ENCODE results near the gene BICD2. TPM values are rescaled to one million over a fixed set of nuclear protein-coding genes. Genes with fewer than 3 reads are reported as not detected.
A peak's percentile ranks its signal among the peaks of the same experiment; 100 is the strongest.

The BICD2 gene
- total RNA-seq, 2 donors from 2014 or later, result 32.2 to 40.4 TPM

DNA sequence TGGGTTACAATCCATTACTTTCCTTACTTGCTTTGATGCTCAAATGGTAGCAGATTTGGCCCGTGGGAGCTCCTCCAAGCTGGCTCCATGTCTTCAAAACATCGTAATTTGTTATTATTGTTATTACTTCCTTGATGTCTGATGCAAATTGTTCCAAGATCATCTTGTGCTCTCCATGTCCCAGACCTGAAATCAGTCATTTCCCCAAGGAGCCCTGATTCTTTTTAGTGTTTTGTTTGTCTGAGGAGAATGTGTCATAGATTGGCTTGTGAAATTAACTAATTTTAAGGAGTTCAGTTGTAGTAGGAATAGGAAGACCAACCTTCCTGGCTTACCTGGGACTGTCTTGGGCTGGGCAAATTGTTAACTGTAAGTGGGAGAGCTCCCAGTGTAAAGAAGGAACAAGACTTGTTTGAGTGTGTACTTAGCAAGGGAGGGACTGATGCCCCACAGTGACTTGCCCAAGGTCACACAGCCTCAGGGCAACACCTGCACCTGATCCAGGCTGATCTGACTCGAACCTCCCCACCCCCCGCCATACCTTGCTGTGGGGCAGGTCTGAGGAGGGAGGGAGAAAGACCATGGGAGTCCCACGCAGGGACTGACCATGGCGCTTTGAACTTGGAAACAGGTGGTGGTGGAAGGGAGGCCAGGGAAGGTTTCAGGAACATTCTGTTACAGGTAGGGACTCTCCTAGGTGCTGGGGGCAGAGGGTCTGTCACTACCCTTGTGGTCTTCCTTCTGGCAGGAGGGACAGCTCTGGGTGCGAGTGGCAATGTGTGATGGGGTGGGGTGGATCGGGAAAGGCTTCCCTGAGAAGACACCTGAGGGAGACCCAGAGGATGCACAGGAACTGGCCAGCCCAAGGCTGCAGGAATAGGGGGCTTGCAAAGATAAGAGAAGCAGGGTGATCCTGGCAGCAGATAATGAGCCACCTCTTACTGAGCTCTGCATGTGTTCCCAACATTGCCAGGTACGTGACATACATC, 2.7 kb upstream of the BICD2 start:
- H3K27me3 ChIP-seq, result no peaks in the 10 kb centered on the region
- H3K9me3 ChIP-seq, result no peaks in the 10 kb centered on the region
- H3K36me3 ChIP-seq, result no peaks in the 10 kb centered on the region
- TF ChIP-seq, protein P1, sequence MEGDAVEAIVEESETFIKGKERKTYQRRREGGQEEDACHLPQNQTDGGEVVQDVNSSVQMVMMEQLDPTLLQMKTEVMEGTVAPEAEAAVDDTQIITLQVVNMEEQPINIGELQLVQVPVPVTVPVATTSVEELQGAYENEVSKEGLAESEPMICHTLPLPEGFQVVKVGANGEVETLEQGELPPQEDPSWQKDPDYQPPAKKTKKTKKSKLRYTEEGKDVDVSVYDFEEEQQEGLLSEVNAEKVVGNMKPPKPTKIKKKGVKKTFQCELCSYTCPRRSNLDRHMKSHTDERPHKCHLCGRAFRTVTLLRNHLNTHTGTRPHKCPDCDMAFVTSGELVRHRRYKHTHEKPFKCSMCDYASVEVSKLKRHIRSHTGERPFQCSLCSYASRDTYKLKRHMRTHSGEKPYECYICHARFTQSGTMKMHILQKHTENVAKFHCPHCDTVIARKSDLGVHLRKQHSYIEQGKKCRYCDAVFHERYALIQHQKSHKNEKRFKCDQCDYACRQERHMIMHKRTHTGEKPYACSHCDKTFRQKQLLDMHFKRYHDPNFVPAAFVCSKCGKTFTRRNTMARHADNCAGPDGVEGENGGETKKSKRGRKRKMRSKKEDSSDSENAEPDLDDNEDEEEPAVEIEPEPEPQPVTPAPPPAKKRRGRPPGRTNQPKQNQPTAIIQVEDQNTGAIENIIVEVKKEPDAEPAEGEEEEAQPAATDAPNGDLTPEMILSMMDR (IDR thresholded peaks at IDR 0.05), result no peak
- no peak for DNase-seq (ENCODE audit: low spot score)
- peak overlapping the region in 1 of 2 donors; percentile 100 for H3K27ac ChIP-seq
- H3K4me1 ChIP-seq, result peaks cover 0 to 45% of the 10 kb centered on the region in 2 donors
- no peak overlapping the region for H3K4me3 ChIP-seq

DNA sequence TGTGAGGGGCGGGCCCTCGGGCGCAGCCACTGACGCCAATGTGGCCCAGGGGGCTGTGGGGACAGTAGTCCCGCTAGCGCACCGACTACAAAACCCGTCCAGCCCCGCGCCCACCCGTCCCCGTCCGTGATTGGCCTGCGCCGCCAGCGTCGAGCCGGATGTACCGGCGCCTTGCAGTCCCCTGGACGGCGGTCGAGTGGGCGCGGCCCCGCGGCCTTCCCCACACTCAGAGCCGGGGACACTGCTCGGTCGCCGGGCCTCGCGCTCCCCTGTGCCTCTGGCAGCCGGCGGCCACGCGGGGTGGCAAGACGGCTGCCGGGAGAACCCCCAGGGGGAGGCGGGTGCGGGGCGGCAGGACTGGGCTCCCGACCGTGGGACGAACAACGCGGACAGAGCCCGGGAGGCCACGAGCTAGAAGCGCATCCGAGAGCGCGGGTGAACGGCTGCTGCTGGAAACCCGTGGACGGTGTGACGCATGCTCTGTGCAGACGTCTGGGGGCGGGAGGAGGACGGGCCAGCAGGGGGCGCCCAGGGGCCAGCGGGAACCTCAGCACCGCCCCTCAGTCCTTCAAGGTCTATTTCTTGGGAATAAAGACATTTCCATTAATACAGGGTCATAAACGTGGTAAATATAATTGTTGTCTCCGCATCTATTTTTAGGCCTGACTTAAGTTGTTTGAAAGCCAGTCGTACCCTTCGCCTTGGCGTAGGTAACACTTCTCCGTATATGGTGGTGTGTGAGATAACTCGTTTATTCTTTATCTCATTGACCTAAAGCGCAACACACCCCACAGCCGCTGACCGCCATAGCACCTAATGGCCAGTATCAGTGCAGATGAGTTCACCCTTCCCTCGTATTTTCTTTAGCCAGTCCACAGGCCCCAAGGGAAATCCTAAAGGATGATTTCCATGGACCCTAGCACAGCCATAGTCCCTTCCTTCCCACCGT, 629 bp upstream of the BICD2 start:
- H3K36me3 ChIP-seq, result no peaks in the 10 kb centered on the region
- H3K27me3 ChIP-seq, result no peaks in the 10 kb centered on the region
- H3K9me3 ChIP-seq, result no peaks in the 10 kb centered on the region
- peaks cover 0 to 60% of the 10 kb centered on the region in 2 donors for H3K4me1 ChIP-seq
- H3K4me3 ChIP-seq, result peak overlapping the region; percentile 75 to 88
- H3K27ac ChIP-seq, result peak overlapping the region; percentile 100
- peak; percentile 98 for DNase-seq (ENCODE audit: low spot score)
- TF ChIP-seq, protein P1 (IDR thresholded peaks at IDR 0.05), result peak; percentile 83 to 96

DNA sequence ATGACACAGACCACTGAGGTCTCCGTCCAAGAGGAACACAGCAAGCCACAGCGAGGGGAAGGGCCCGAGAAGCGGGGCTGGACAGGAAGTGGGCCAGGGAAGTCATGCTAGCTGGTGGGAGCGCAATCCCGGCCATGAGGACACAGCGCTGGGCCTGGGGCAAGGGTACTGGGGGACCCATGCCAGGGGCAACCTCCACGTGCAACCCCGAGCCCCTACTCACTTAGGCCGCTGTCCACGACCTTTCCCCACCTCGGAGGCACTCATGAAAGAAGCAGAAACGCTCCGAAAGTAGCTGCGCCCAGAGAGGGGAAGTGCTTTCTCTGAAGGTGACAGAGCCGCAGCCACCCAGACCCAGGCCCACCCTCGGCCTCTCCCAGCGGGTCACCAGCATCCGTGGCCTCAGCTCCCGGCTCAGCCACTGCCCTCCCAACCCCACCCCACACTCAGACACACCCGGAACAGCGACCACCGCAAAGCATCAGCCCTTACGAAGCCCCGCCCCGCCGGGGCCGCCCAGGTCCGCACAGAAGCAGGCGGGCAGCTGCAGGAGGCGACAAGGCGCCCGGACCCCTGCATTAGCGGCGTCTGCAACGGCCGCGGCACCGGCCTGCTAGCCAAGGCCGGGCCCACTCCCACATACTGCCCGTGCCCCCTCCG, 782 bp downstream of the BICD2 start:
- Histone ChIP-seq H3K36me3 (no peaks in the 10 kb centered on the region), H3K27ac (peak overlapping the region; percentile 100), H3K4me3 (peak overlapping the region; percentile 70 to 99), H3K4me1 (peaks cover 0 to 60% of the 10 kb centered on the region in 2 donors), H3K9me3 (no peaks in the 10 kb centered on the region), H3K27me3 (no peaks in the 10 kb centered on the region)
- TF ChIP-seq, protein P1 (IDR thresholded peaks at IDR 0.05), result no peak
- no peak for DNase-seq (ENCODE audit: low spot score)

DNA sequence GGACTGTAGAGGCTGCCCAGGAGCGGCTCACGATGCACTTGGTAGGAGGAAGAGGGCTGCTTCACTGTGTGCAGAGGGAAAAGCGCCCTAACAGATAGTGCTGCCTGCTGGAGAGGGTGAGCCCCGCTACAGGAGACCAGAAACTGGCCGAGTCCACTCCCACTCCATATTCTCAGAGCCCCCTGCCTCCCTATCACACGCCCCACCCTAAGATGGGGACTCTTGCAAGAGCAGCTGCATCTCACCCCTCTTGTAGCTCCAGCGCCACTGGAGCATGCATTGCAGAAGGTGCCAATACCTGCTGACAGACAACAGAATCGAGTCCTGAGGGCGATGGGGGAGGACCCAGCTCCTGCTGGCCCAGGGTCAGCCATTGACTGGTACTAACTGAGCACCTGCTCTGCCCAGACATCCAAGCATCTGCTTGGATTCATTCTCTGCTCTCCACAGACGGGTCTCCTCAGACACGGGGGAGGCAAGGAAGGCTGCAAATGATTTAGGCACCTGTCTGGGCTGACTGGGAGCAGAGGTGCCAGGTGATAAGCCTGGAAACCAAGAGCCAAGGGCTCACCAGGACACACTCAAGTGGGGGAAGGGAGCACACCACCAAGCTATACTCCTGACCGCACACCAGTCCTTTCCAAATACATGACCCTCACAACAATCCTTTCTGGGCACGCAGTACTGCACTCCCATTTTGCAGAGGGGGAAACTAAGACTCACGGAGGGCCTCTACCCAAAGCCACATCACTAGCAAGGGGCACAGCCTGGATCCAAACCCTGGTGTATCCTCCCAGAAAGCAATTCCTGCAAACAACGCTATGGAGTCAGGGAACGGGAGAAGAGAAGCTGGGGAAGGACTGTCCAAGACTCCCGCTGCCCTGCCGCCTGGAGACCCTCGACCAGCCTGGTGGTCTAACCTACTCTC, 1.6 kb downstream of the BICD2 start:
- no peak for DNase-seq (ENCODE audit: low spot score)
- H3K4me1 ChIP-seq, result peaks cover 0 to 60% of the 10 kb centered on the region in 2 donors
- TF ChIP-seq, protein P1 (IDR thresholded peaks at IDR 0.05), result no peak
- H3K27me3 ChIP-seq, result no peaks in the 10 kb centered on the region
- peak overlapping the region; percentile 100 for H3K27ac ChIP-seq
- H3K4me3 ChIP-seq, result peak overlapping the region; percentile 70 to 99
- H3K36me3 ChIP-seq, result no peaks in the 10 kb centered on the region
- H3K9me3 ChIP-seq, result no peaks in the 10 kb centered on the region

Data from right atrium auricular region (tissue), 2 donors.